Keratinocyte (primary cell): ENCODE measurements around the gene KRT25. TPM values are rescaled to one million over a fixed set of nuclear protein-coding genes. Genes with fewer than 3 reads are reported as not detected.
"Not testable (repeated sequence)": the region's sequence is repeated elsewhere in the genome, so short reads cannot be mapped to it uniquely, and the experiment has no call there.

ENCODE experiments used
- DNase-seq: peaks from one replicate; pipeline ENCODE4 v3.0.0-alpha.2; 2011; ENCODE audit warnings: low read depth, missing footprints, low spot score
- FAIRE-seq: peaks from 2 replicates; lab custom pipeline; 2011; peaks lifted over from hg19 to GRCh38; lab: Jason Lieb, UNC
- H2AFZ ChIP-seq: 2 replicates; pipeline ENCODE4 v1.6.0; 2012; ENCODE audit warnings: low read length, control low read depth, inconsistent platforms; ENCODE audit not compliant: control insufficient read depth
- H3K27ac ChIP-seq: 2 replicates; pipeline ENCODE4 v1.5.1; 2011; ENCODE audit warnings: low read length; ENCODE audit not compliant: control insufficient read depth, insufficient read depth
- H3K27me3 ChIP-seq: 3 replicates; pipeline ENCODE4 v1.6.0; 2011; ENCODE audit warnings: low read length; ENCODE audit not compliant: control insufficient read depth, insufficient read depth; ENCODE audit errors: extremely low read depth
- H3K36me3 ChIP-seq, 2 experiments: 2 replicates in 1 of 2; 3 replicates in 1 of 2; pipeline ENCODE4 v1.5.1; 2011; ENCODE audit warnings: low read length in 2 of 2, mild to moderate bottlenecking in 1 of 2; ENCODE audit not compliant: control insufficient read depth in 2 of 2, insufficient read depth in 2 of 2; ENCODE audit errors: extremely low read depth in 1 of 2
- H3K4me1 ChIP-seq: 3 replicates; pipeline ENCODE4 v1.5.1; 2011; ENCODE audit warnings: low read length; ENCODE audit not compliant: control insufficient read depth, insufficient read depth; ENCODE audit errors: extremely low read depth
- H3K4me2 ChIP-seq: 3 replicates; pipeline ENCODE4 v1.6.0; 2011; ENCODE audit warnings: low read depth, low read length; ENCODE audit not compliant: control insufficient read depth, insufficient read depth; ENCODE audit errors: extremely low read depth
- H3K4me3 ChIP-seq, 3 experiments: fragments of 200-600 bp in 1 of 3; sonication (generic) in 1 of 3; 2 replicates in 2 of 3; 3 replicates in 1 of 3; pipeline ENCODE4 v1.5.1; 2011 to 2016; ENCODE audit warnings: low read length in 3 of 3, mild to moderate bottlenecking in 3 of 3, control low read depth in 2 of 3, inconsistent platforms in 1 of 3, low read depth in 1 of 3, mixed read lengths in 1 of 3, mixed run types in 1 of 3, moderate library complexity in 1 of 3; ENCODE audit not compliant: control insufficient read depth in 2 of 3, insufficient read depth in 2 of 3; ENCODE audit errors: extremely low read depth in 1 of 3
- H3K79me2 ChIP-seq: 2 replicates; pipeline ENCODE4 v1.6.0; 2012; ENCODE audit warnings: low read length; ENCODE audit not compliant: control insufficient read depth, insufficient read depth
- H3K9ac ChIP-seq: 3 replicates; pipeline ENCODE4 v1.6.0; 2011; ENCODE audit warnings: low read length; ENCODE audit not compliant: control insufficient read depth, insufficient read depth; ENCODE audit errors: extremely low read depth
- H3K9me1 ChIP-seq: 3 replicates; pipeline ENCODE4 v1.6.0; 2011; ENCODE audit warnings: low read length; ENCODE audit not compliant: control insufficient read depth, insufficient read depth; ENCODE audit errors: extremely low read depth
- H3K9me3 ChIP-seq: 2 replicates; pipeline ENCODE4 v1.5.1; 2012; ENCODE audit warnings: low read depth, low read length; ENCODE audit not compliant: control insufficient read depth
- H4K20me1 ChIP-seq: 3 replicates; pipeline ENCODE4 v1.6.0; 2011; ENCODE audit warnings: low read length; ENCODE audit not compliant: control insufficient read depth, insufficient read depth; ENCODE audit errors: extremely low read depth
- CTCF ChIP-seq, 3 experiments: IDR thresholded peaks in 1 of 3; conservative IDR thresholded peaks in 1 of 3; optimal IDR thresholded peaks in 1 of 3; 2 replicates in 2 of 3; 3 replicates in 1 of 3; pipeline versions ENCODE3 to v1.5.1; 2011; ENCODE audit warnings: low read length in 3 of 3, mild to moderate bottlenecking in 3 of 3, moderate library complexity in 2 of 3, control low read depth in 1 of 3, inconsistent platforms in 1 of 3; ENCODE audit not compliant: insufficient read depth in 2 of 3; ENCODE audit errors: extremely low read depth in 1 of 3
- EZH2 ChIP-seq: IDR thresholded peaks from one replicate; pipeline ENCODE4 v1.6.1; 2012; ENCODE audit warnings: inconsistent platforms, mild to moderate bottlenecking, low read length, moderate library complexity
- dilution Hi-C: fragments of 300-500 bp; cut with MboI; formaldehyde crosslinking; loops from one replicate; pipeline ENCODE4 v1.7.0; 2020; ENCODE audit warnings: low sequenced_read_pairs; ENCODE audit not compliant: extremely low pct_ligation_motif_present
- polyA plus RNA-seq, 5 experiments: library from polyadenylated mRNA; depleted of rRNA in 3 of 5; stranded (reverse) in 3 of 5; stranded (forward) in 1 of 5; unstranded in 1 of 5; fragments of >200 nt; gene quantifications; 1 replicate in 1 of 5; 2 replicates in 3 of 5; 3 replicates in 1 of 5; pipeline versions ENCODE4 v1.2.1 to v1.2.3, GENCODE V29; 2011 to 2012; ENCODE audit warnings: missing spikeins in 2 of 5, low read depth in 1 of 5, low replicate concordance in 1 of 5

KRT25 gene
- polyA plus RNA-seq, 1 donor (not counting 4 experiments of a cell fraction or from before 2014, with no cell fraction given): not detected

GRCh38 chr17:40751065-40751464 is 4.1 kb downstream of the KRT25 start:
- no peak for FAIRE-seq
- dilution Hi-C loops: no loop called here
- TF ChIP-seq EZH2 (no peak), CTCF (optimal IDR thresholded peaks at IDR 0.05 in 1 of 3, IDR thresholded peaks at IDR 0.05 in 1 of 3, conservative IDR thresholded peaks at IDR 0.05 in 1 of 3; ENCODE audit: extremely low read depth in 1 of 3, insufficient read depth in 2 of 3, low read length in 3 of 3) (no peak)
- Histone ChIP-seq H3K9ac (no peak overlapping the region), H3K4me2 (no peak overlapping the region), H3K4me1 (no peaks in the 10 kb centered on the region), H3K27ac (no peak overlapping the region), H4K20me1 (no peaks in the 10 kb centered on the region), H3K4me3 (no peak overlapping the region), H3K27me3 (no peaks in the 10 kb centered on the region), H3K9me1 (no peaks in the 10 kb centered on the region), H2AFZ (no peak overlapping the region), H3K36me3 (no peaks in the 10 kb centered on the region), H3K79me2 (no peaks in the 10 kb centered on the region), H3K9me3 (no peaks in the 10 kb centered on the region)
- DNase-seq: no peak

GRCh38 chr17:40750391-40750790 is 4.7 kb downstream of the KRT25 start:
- Histone ChIP-seq H3K27ac (no peak overlapping the region), H3K4me3 (no peak overlapping the region), H3K9me3 (no peaks in the 10 kb centered on the region), H3K79me2 (no peaks in the 10 kb centered on the region), H3K9ac (no peak overlapping the region), H3K9me1 (no peaks in the 10 kb centered on the region), H3K4me1 (no peaks in the 10 kb centered on the region), H3K36me3 (no peaks in the 10 kb centered on the region), H4K20me1 (no peaks in the 10 kb centered on the region), H2AFZ (no peak overlapping the region), H3K4me2 (no peak overlapping the region), H3K27me3 (no peaks in the 10 kb centered on the region)
- TF ChIP-seq EZH2 (no peak), CTCF (optimal IDR thresholded peaks at IDR 0.05 in 1 of 3, IDR thresholded peaks at IDR 0.05 in 1 of 3, conservative IDR thresholded peaks at IDR 0.05 in 1 of 3; ENCODE audit: extremely low read depth in 1 of 3, insufficient read depth in 2 of 3, low read length in 3 of 3) (no peak)
- DNase-seq: no peak
- FAIRE-seq: no peak
- dilution Hi-C loops: no loop called here

- dilution Hi-C loops, FAIRE-seq, H3K27me3 ChIP-seq: not testable (repeated sequence)
Measured at GRCh38 chr17:40748666-40749065, 6.5 kb downstream of the KRT25 start.

More at GRCh38 chr17:40748666-40749065, 6.5 kb downstream of the KRT25 start:
- H3K4me1 ChIP-seq, H3K9ac ChIP-seq, H3K9me1 ChIP-seq, H4K20me1 ChIP-seq, H3K79me2 ChIP-seq, H3K27ac ChIP-seq, H3K9me3 ChIP-seq, DNase-seq, H3K36me3 ChIP-seq, H3K4me3 ChIP-seq, H3K4me2 ChIP-seq, H2AFZ ChIP-seq: not testable (repeated sequence)
